Gastroesophageal sphincter (tissue), 3 donors: ENCODE data around the gene PSMD1.

ENCODE experiments used
- EP300 ChIP-seq: sonication (generic); formaldehyde crosslinking; IDR thresholded peaks from one replicate; pipeline ENCODE4 v1.6.1; 2017; ENCODE audit warnings: antibody characterized with exemption, mild to moderate bottlenecking
- POLR2A ChIP-seq, 2 donors: fragments of 450-650 bp; IDR thresholded peaks; one replicate each; pipeline ENCODE4 v1.6.1; 2017; ENCODE audit warnings: antibody characterized with exemption in 2 of 2, mild to moderate bottlenecking in 2 of 2, moderate library complexity in 1 of 2
- POLR2AphosphoS5 ChIP-seq: sonication (generic); formaldehyde crosslinking; IDR thresholded peaks from one replicate; pipeline ENCODE4 v1.6.1; 2017; ENCODE audit warnings: antibody characterized with exemption
- TF ChIP-seq, protein P1 (sequence below), 4 experiments: fragments of 200-600 bp in 2 of 4; fragments of 450-650 bp in 2 of 4; sonication (generic) in 1 of 4; IDR thresholded peaks; one replicate each; pipeline ENCODE4 v1.5.1; 2017 to 2019; ENCODE audit warnings: antibody characterized with exemption in 4 of 4, mild to moderate bottlenecking in 2 of 4, moderate library complexity in 2 of 4

DNA sequence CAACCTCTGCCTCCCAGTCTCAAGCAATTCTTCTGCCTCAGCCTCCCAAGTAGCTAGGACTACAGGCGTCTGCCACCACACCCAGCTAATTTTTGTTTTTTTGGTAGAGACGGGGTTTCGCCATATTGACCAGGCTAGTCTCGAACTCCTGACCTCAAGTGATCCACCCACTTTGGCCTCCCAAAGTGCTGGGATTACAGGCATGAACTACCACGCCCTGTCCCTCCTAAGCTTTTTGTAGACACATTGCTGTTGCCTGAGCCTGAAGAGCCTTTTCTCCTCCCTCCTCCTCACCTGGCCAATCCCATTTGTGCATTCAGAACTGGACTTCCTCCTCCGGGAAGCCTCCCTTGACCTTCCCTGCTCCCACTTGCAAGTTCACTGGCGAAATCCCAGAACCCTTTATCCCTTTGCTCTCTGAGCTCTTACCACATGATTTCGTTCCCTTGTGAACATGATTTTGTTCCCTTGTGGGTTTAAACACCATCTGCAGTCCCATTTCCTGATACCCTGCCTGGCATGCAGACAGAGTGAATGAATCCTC lies 16.8 kb upstream of the PSMD1 start:
- TF ChIP-seq, protein P1, sequence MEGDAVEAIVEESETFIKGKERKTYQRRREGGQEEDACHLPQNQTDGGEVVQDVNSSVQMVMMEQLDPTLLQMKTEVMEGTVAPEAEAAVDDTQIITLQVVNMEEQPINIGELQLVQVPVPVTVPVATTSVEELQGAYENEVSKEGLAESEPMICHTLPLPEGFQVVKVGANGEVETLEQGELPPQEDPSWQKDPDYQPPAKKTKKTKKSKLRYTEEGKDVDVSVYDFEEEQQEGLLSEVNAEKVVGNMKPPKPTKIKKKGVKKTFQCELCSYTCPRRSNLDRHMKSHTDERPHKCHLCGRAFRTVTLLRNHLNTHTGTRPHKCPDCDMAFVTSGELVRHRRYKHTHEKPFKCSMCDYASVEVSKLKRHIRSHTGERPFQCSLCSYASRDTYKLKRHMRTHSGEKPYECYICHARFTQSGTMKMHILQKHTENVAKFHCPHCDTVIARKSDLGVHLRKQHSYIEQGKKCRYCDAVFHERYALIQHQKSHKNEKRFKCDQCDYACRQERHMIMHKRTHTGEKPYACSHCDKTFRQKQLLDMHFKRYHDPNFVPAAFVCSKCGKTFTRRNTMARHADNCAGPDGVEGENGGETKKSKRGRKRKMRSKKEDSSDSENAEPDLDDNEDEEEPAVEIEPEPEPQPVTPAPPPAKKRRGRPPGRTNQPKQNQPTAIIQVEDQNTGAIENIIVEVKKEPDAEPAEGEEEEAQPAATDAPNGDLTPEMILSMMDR (IDR thresholded peaks at IDR 0.05), result no peak
- TF ChIP-seq POLR2A (IDR thresholded peaks at IDR 0.05) (no peak), POLR2AphosphoS5 (no peak), EP300 (no peak)
